ENCODE measurements around the gene DMXL2.

The DMXL2 gene

GRCh38 chr15:51470512-51470911 is 152.1 kb downstream of the DMXL2 start:
- TF ChIP-seq FOXP2 (optimal IDR thresholded peaks at IDR 0.05; ENCODE audit: borderline replicate concordance, extremely low read depth, extremely low read length, insufficient read depth) (no peak), REST (IDR thresholded peaks at IDR 0.05; ENCODE audit: insufficient read depth in 1 of 2, low read depth in 2 of 2, low read length in 2 of 2) (no peak), POLR2AphosphoS5 (IDR thresholded peaks at IDR 0.05; ENCODE audit: low read depth, low read length) (no peak), SIN3A (IDR thresholded peaks at IDR 0.05; ENCODE audit: borderline replicate concordance, insufficient read depth, low read length) (no peak), TAF1 (IDR thresholded peaks at IDR 0.05; ENCODE audit: borderline replicate concordance, insufficient read depth, low read length) (no peak)

- no peak for TF ChIP-seq FOXP2 (optimal IDR thresholded peaks at IDR 0.05; ENCODE audit: borderline replicate concordance, extremely low read depth, extremely low read length, insufficient read depth)
- no peak for TF ChIP-seq REST (IDR thresholded peaks at IDR 0.05; ENCODE audit: insufficient read depth in 1 of 2, low read depth in 2 of 2, low read length in 2 of 2)
- no peak for TF ChIP-seq SIN3A (IDR thresholded peaks at IDR 0.05; ENCODE audit: borderline replicate concordance, insufficient read depth, low read length)
- TF ChIP-seq TAF1 (IDR thresholded peaks at IDR 0.05; ENCODE audit: borderline replicate concordance, insufficient read depth, low read length): no peak
- TF ChIP-seq POLR2AphosphoS5 (IDR thresholded peaks at IDR 0.05; ENCODE audit: low read depth, low read length): no peak
Measured at GRCh38 chr15:51460796-51461195, 161.8 kb downstream of the DMXL2 start.

DNA sequence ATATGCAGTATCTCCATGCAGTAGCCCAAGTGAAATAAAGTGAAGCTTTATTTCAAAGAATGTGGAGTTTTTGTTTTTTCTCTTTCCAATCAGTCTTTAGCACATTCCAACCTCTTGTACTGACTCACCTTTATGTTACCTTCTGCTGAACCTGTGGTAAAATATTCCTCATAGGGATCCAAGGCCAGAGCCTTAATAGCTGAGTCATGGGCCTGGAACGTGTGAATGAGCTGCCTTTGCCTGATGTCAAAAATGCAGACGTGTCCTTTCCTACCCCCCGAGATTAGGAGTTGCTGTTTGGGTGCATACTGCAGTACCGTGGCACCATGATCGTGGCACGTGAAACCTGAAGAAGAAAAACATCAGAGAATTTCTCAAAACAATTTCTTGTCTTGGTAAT is 172.6 kb downstream of the DMXL2 start:
- TF ChIP-seq REST (IDR thresholded peaks at IDR 0.05; ENCODE audit: insufficient read depth in 1 of 2, low read depth in 2 of 2, low read length in 2 of 2) (no peak), TAF1 (IDR thresholded peaks at IDR 0.05; ENCODE audit: borderline replicate concordance, insufficient read depth, low read length) (no peak), SIN3A (IDR thresholded peaks at IDR 0.05; ENCODE audit: borderline replicate concordance, insufficient read depth, low read length) (no peak), POLR2AphosphoS5 (IDR thresholded peaks at IDR 0.05; ENCODE audit: low read depth, low read length) (no peak), FOXP2 (optimal IDR thresholded peaks at IDR 0.05; ENCODE audit: borderline replicate concordance, extremely low read depth, extremely low read length, insufficient read depth) (no peak)

DNA sequence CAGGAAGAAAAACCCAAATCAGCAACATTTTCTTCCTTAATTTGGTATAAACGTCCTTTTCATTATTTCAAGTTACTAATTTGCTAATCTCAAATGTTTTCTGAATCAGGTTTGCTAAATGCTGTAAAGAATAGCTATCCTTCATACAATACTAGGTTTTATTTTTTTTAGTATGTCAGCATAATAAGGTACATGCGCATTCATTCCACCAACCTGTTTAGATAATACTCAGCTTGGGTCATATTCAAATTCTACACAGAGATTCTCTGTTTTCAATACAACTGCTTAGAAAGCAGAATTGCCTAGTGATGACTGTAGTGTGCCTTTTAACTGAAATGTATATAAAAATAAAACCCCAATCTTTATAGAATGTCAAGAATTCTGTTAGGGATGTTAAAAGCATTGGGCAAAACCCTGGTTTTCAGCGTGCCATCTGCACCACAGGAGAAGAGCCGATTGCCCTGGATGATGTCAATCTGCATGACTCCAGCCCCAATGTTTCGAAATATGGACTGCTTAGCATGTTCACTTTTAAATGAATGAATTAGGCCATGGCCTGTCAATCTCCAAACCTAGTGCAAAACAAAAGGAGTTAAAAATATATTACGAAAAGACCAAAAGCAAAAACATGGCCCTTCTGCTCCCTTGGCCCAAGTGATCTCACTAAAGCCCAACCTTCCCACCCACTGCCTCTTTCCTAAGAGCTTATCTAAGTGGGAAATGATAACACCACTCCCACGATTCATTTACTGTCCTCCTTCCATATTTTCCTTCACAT is 173.8 kb downstream of the DMXL2 start:
- TF ChIP-seq SIN3A (IDR thresholded peaks at IDR 0.05; ENCODE audit: borderline replicate concordance, insufficient read depth, low read length) (no peak), FOXP2 (optimal IDR thresholded peaks at IDR 0.05; ENCODE audit: borderline replicate concordance, extremely low read depth, extremely low read length, insufficient read depth) (no peak), REST (IDR thresholded peaks at IDR 0.05; ENCODE audit: insufficient read depth in 1 of 2, low read depth in 2 of 2, low read length in 2 of 2) (no peak), POLR2AphosphoS5 (IDR thresholded peaks at IDR 0.05; ENCODE audit: low read depth, low read length) (no peak)
